ENCODE data around the gene MICAL2.

The MICAL2 gene

DNA sequence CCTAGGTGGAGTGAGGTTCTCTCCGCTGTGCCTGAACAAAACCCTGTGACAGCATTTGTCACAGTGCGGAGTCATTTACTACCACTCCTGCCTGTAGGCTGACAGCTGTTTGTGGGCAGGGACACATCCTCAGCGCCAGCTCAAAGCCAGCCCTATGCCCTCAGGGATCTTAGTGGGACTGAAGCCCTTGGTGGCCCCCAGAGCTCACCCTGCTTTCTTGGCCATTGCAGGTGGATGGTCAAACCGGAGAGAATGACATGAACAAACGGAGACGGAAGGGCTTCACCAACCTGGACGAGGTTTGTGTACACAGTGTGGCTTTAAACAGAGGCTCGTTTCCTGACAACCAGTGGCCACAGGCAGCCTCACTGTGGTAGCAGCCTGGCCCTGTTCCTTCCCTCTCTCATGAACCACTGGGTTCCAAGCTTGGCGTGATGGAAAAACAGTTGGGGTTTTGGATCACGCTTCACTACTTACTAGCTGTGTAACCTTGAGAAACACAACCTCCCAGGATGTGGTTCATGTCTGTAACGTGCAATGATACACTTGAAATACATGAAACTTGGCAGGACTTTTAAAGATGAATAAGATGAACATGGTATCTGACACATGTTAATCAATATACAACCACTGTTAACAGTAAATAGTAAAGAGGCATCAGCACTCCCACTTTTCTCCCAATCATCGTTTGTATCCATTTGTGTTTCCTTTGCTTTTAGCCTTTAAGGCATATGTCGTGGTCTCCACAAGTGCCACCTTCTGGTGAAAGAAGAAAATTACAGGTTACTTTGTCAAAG, 125.8 kb downstream of the MICAL2 start:
- peak; percentile 13 to 64 for DNase-seq (ENCODE audit: low spot score in 2 of 2)
- in situ Hi-C loops (cut with MboI; ENCODE audit: low sequenced_read_pairs), result loop anchor here (5.0 kb wide), 1 partner anchor 189 kb away; no protein-coding TSS in a partner anchor
- no peaks in the 10 kb centered on the region for H3K36me3 ChIP-seq (replicated peaks)
- no peak overlapping the region for H3K4me3 ChIP-seq
- no peaks in the 10 kb centered on the region for H3K4me1 ChIP-seq
- no peaks in the 10 kb centered on the region for H3K27me3 ChIP-seq (ENCODE audit: low read depth)
- no peaks in the 10 kb centered on the region for H3K9me3 ChIP-seq

DNA sequence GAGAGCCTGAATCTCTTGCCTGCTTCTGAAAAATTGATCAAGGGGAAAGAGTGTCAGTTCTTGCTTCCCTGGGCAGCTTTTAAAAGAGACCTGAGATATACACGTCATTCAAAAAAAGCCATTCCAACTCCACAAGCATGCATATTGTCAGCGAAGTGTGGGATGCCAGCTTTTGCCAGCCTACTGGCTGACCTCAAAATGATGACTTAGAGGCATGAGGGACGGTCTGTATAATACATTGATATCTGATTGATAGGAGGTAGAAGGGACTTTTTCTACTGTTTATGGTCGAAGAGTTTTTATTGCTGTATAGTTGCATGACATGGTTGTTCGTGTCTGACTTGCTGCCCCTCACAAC, 126.3 kb downstream of the MICAL2 start:
- H3K4me3 ChIP-seq, result no peak overlapping the region
- no peaks in the 10 kb centered on the region for H3K36me3 ChIP-seq (replicated peaks)
- in situ Hi-C loops (cut with MboI; ENCODE audit: low sequenced_read_pairs), result loop anchor here (5.0 kb wide), 1 partner anchor 189 kb away; no protein-coding TSS in a partner anchor
- DNase-seq (ENCODE audit: low spot score in 2 of 2), result no peak
- H3K4me1 ChIP-seq, result no peaks in the 10 kb centered on the region
- H3K27me3 ChIP-seq (ENCODE audit: low read depth), result no peaks in the 10 kb centered on the region
- H3K9me3 ChIP-seq, result no peaks in the 10 kb centered on the region

DNA sequence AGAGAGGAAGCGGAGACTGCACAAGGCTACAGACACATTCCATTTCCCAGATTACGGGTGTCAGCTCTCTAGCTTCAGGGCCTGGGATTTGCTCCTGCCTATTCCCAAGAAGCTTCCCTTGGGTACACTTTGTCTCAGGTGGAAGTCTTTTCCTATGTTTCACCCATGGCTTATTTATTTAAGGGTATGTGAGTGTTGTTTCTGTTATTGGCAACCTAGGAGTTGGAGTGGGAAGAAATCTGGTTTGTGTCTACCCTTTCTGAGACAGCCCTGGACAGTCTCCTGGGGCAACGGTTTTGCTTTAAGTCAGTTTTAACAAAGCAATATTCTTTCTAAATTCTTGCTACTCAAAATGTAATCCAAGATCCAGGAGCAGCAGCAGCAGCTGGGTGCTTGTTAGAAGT, 127.0 kb downstream of the MICAL2 start:
- in situ Hi-C loops (cut with MboI; ENCODE audit: low sequenced_read_pairs), result loop anchor here (5.0 kb wide), 1 partner anchor 190 kb away; no protein-coding TSS in a partner anchor
- DNase-seq (ENCODE audit: low spot score in 2 of 2), result no peak
- H3K36me3 ChIP-seq (replicated peaks), result no peaks in the 10 kb centered on the region

DNA sequence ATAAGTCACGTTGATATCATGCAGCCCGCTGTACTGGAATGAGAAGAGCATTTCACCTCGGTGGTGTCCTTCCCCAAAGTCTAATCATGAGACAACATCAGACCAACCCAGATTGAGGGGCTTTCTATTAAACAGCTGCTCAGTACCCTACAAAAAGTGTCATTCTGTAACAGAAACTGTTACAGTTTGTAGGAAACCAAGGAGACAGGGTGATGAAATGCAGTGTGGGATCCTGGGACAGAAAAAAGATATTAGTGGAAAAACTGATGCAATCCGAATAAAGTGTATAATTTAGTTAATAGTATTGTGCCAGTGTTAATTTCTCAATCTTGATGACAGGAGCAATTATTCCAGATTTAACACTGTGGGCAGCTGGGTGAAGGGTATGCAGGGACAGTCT, 128.0 kb downstream of the MICAL2 start:
- Histone ChIP-seq H3K4me3 (no peak overlapping the region), H3K9me3 (no peaks in the 10 kb centered on the region), H3K27me3 (ENCODE audit: low read depth) (no peaks in the 10 kb centered on the region), H3K4me1 (no peaks in the 10 kb centered on the region), H3K36me3 (replicated peaks) (no peaks in the 10 kb centered on the region)
- DNase-seq (ENCODE audit: low spot score in 2 of 2), result no peak
- in situ Hi-C loops (cut with MboI; ENCODE audit: low sequenced_read_pairs), result loop anchor here (5.0 kb wide), 1 partner anchor 191 kb away; no protein-coding TSS in a partner anchor

More for the DNA sequence above, 127.0 kb downstream of the MICAL2 start:
- Histone ChIP-seq H3K9me3 (no peaks in the 10 kb centered on the region), H3K27me3 (ENCODE audit: low read depth) (no peaks in the 10 kb centered on the region), H3K4me3 (no peak overlapping the region), H3K4me1 (no peaks in the 10 kb centered on the region)

DNA sequence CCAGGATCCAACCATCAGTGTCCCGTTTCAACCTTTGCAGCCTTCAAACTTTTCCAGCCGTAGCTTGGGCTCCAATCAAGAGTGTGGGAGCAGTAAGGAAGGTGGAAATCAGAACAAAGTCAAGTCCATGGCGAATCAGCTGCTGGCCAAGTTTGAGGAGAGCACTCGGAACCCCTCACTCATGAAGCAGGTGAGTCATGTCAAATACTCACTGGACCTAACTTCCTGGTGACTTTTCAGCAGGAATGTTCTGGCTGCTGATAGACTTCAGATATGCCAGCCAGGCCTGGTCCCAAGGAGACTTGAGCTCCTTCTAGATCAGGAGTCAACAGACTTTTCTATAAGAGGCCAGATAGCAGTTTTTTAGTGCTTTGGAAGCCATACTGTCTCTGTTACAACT, 129.0 kb downstream of the MICAL2 start:
- Histone ChIP-seq H3K9me3 (no peaks in the 10 kb centered on the region), H3K36me3 (replicated peaks) (no peaks in the 10 kb centered on the region), H3K4me1 (no peaks in the 10 kb centered on the region), H3K4me3 (no peak overlapping the region), H3K27me3 (ENCODE audit: low read depth) (no peaks in the 10 kb centered on the region)
- in situ Hi-C loops (cut with MboI; ENCODE audit: low sequenced_read_pairs), result loop anchor here (5.0 kb wide), 1 partner anchor 192 kb away; no protein-coding TSS in a partner anchor
- no peak for DNase-seq (ENCODE audit: low spot score in 2 of 2)

DNA sequence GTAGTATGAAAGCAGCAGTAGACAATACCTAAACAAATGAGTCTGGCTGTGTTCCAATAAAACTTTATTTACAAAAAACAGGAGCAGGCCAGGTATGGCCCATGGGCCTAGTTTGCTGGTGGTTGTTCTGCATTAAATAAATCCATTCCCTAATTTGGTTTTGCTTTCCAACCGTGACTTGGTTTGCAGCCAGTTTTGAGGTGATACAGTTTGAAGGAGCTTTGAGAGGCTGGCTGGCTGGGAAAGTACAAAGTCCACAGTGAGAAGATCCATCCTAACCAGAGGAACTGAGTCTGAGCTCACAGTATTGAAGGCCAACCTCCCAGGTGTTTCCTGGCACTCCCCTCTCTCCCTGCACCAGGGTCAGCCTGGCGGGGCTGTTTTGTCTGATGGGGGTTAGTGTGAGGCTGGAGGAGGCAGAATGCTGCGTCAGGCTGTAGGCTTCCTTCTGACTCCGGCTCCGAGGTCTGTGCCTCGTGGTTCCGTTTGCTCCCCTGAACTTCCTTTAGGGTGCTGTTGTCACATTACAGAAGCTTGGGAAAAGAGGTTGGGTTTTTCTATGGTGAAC, 129.5 kb downstream of the MICAL2 start:
- Histone ChIP-seq H3K4me1 (no peaks in the 10 kb centered on the region), H3K27me3 (ENCODE audit: low read depth) (no peaks in the 10 kb centered on the region), H3K9me3 (no peaks in the 10 kb centered on the region), H3K36me3 (replicated peaks) (no peaks in the 10 kb centered on the region), H3K4me3 (no peak overlapping the region)
- in situ Hi-C loops (cut with MboI; ENCODE audit: low sequenced_read_pairs), result loop anchor here (5.0 kb wide), 1 partner anchor 193 kb away; no protein-coding TSS in a partner anchor
- no peak for DNase-seq (ENCODE audit: low spot score in 2 of 2)

DNA sequence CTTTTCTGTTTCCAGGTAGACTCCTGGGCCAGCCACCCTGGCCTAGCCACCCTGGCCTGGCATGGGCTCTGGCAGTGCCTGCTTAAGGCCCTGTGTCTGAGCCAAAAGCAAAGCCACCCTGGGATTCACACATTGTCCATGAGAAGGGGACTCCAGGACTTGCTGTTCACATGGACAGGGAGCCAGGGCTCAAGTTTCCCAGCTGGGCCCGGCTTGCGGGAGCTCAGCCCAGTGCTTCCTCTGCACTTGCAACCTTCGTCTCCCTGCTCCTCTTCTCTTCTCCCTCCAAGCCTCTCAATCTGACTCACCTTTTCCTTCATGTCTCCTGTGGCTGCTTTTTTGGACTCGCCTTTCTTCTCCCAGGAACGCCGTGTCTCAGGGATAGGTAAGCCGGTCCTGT, 130.3 kb downstream of the MICAL2 start:
- no peaks in the 10 kb centered on the region for H3K4me1 ChIP-seq
- in situ Hi-C loops (cut with MboI; ENCODE audit: low sequenced_read_pairs), result no loop called here

DNA sequence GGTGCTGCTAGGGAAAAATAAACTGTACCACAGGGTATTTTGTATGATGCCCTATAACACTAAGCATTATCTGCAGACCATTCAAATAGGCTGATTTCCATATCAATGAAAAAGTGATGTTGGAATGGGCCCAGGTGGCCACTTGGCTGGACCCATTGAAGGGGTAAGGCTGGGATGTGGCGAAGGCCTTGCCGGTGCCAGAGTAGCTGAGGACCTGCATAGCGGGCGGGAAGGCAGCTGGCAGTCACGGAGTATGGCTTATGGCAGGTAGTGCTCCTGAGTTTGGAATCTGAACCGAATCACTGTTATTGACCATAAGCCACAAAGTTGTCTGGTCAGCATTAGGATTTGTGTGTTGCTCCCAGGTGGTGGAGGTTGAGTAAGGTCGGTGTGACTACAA, 131.0 kb downstream of the MICAL2 start:
- H3K4me3 ChIP-seq, result no peak overlapping the region
- in situ Hi-C loops (cut with MboI; ENCODE audit: low sequenced_read_pairs), result no loop called here
- no peaks in the 10 kb centered on the region for H3K27me3 ChIP-seq (ENCODE audit: low read depth)
- H3K9me3 ChIP-seq, result no peaks in the 10 kb centered on the region
- no peak for DNase-seq (ENCODE audit: low spot score in 2 of 2)
- H3K4me1 ChIP-seq, result no peaks in the 10 kb centered on the region
- H3K36me3 ChIP-seq (replicated peaks), result no peaks in the 10 kb centered on the region

More for the DNA sequence above, 130.3 kb downstream of the MICAL2 start:
- Histone ChIP-seq H3K9me3 (no peaks in the 10 kb centered on the region), H3K36me3 (replicated peaks) (no peaks in the 10 kb centered on the region), H3K27me3 (ENCODE audit: low read depth) (no peaks in the 10 kb centered on the region), H3K4me3 (no peak overlapping the region)
- no peak for DNase-seq (ENCODE audit: low spot score in 2 of 2)

DNA sequence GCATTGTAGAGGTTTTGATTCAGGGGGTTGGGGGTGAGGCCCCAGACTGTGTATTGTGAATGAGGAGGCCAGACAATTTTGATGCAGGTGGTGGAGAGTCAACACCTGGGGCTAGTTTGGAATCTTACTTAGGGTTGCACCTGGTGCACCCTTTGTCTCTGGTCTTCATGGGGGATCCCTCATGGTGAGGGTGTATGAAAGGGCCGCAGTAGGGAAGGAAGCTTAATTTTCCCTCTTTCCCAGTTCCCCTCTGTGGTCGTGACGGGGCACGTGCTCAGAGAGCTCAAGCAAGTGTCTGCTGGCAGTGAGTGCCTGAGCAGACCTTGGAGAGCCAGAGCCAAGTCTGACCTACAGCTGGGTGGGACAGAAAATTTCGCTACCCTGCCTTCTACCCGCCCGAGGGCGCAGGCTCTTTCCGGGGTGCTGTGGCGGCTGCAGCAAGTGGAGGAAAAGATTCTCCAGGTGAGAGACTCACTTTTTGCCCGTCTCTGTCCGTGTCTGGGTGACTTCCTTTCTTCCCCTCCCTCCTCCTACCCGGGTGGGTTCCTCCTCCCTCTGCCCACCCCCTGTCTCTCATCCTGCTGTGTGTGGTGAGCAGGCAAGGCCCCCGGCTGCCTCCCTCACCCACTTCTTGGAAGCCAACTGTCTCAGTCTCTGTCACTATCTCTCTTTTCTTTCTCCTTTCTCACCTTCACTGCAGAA, 131.7 kb downstream of the MICAL2 start:
- no peaks in the 10 kb centered on the region for H3K9me3 ChIP-seq
- no peaks in the 10 kb centered on the region for H3K4me1 ChIP-seq
- H3K36me3 ChIP-seq (replicated peaks), result no peaks in the 10 kb centered on the region
- no peak for DNase-seq (ENCODE audit: low spot score in 2 of 2)
- no peak overlapping the region for H3K4me3 ChIP-seq
- in situ Hi-C loops (cut with MboI; ENCODE audit: low sequenced_read_pairs), result no loop called here
- H3K27me3 ChIP-seq (ENCODE audit: low read depth), result no peaks in the 10 kb centered on the region

DNA sequence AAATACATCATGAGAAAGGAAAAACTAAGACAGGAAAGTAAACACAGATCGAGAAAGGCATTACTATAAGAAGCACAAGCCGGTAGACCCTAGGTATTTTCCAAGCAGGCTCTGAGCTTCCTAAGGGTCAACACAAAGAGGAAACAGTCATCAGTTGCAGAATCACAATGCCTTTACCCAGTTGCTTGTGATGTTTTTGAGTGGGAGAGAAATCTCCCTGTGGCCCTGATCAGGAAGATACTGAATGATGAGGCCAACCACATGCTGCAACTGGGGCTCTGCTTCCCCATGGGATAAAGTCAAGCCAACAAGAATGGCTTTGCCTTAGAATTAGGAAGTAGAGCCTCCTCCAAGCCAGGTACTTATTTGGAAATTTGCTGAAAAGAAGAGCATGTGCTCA, 132.6 kb downstream of the MICAL2 start:
- no peak for DNase-seq (ENCODE audit: low spot score in 2 of 2)
- in situ Hi-C loops (cut with MboI; ENCODE audit: low sequenced_read_pairs), result no loop called here
- Histone ChIP-seq H3K9me3 (no peaks in the 10 kb centered on the region), H3K27me3 (ENCODE audit: low read depth) (no peaks in the 10 kb centered on the region), H3K36me3 (replicated peaks) (no peaks in the 10 kb centered on the region), H3K4me3 (no peak overlapping the region), H3K4me1 (no peaks in the 10 kb centered on the region)

DNA sequence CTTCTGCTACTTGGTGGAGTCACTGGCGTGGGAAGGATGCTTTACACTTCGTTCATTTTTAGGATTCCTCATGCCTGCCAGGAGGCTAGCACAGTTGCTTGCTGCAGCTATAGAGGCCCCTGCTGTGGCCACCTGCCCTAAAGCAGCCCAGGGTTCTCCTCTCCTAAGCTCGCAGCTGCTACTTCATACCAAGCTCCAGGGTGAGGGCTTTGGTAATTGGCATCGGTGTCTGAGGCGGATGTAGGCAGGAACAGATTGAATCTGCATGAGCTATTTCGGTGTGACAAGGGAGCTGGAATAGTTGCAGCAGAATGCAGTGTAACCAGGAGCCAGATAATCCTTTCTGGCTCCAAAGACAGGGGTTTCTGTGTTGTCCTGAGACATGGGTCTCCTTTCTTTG, 133.1 kb downstream of the MICAL2 start:
- in situ Hi-C loops (cut with MboI; ENCODE audit: low sequenced_read_pairs), result no loop called here
- Histone ChIP-seq H3K9me3 (no peaks in the 10 kb centered on the region), H3K27me3 (ENCODE audit: low read depth) (no peaks in the 10 kb centered on the region), H3K36me3 (replicated peaks) (no peaks in the 10 kb centered on the region), H3K4me3 (no peak overlapping the region), H3K4me1 (no peaks in the 10 kb centered on the region)
- no peak for DNase-seq (ENCODE audit: low spot score in 2 of 2)

DNA sequence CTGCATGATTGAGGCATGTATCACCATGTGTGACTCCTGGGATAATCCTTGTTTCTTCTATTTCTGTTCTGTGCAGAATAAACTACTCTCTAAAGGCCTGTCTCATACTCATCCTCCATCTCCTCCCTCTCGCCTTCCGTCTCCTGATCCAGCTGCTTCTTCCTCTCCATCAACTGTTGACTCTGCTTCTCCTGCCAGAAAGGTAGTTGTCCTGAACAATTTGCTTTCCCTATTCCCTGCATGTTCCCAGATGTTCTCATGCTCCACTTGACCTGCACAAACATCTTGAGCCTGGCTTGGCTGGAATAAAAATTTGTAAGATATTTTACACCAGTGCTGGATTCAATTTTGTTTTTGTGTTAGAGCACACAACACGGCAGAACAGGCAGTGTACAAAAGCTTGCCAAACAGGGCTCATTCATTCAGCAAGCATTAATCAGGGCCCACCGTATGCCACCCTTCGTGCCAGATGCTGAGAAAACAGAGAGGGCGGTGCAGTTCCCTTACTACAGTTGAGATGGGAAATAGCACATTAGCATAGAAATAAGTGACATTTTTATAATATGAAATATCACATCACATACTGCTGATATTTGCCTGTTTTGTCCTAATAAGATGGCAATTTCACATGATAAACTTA, 133.6 kb downstream of the MICAL2 start:
- no peaks in the 10 kb centered on the region for H3K36me3 ChIP-seq (replicated peaks)
- no peak for DNase-seq (ENCODE audit: low spot score in 2 of 2)
- in situ Hi-C loops (cut with MboI; ENCODE audit: low sequenced_read_pairs), result no loop called here

DNA sequence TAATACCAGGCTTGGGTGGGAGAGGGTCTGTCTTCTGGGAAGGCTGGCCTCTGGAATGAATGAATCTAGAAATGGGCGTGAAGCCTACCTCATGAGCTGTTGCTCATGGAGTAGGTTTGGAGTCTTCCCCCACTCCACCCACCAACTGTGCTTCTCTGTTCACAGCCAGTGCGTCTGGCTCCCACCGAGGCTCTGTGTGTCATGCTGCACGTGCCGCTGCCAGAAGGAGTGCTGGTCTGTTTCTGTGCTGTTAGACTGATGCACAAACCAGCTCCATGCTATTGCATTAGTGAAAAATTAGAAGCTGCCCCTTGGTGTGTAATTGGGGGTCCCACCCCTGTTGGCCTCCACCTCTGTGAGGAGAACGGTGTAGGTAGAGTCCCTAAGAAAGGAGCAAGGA, 134.7 kb downstream of the MICAL2 start:
- DNase-seq (ENCODE audit: low spot score in 2 of 2), result no peak
- Histone ChIP-seq H3K27me3 (ENCODE audit: low read depth) (no peaks in the 10 kb centered on the region), H3K4me1 (no peaks in the 10 kb centered on the region), H3K9me3 (no peaks in the 10 kb centered on the region), H3K36me3 (replicated peaks) (no peaks in the 10 kb centered on the region), H3K4me3 (no peak overlapping the region)
- in situ Hi-C loops (cut with MboI; ENCODE audit: low sequenced_read_pairs), result no loop called here

More for the DNA sequence above, 133.6 kb downstream of the MICAL2 start:
- H3K9me3 ChIP-seq, result no peaks in the 10 kb centered on the region
- H3K4me3 ChIP-seq, result no peak overlapping the region
- H3K27me3 ChIP-seq (ENCODE audit: low read depth), result no peaks in the 10 kb centered on the region
- no peaks in the 10 kb centered on the region for H3K4me1 ChIP-seq
